HUES48 (cell line): ENCODE data around the gene NUP50.

ENCODE experiments used
- H3K27ac ChIP-seq: one replicate; pipeline ENCODE4 v1.7.0; 2013; ENCODE audit warnings: low read depth, low read length, inconsistent platforms
- H3K27me3 ChIP-seq: 2 replicates; pipeline ENCODE4 v1.6.1; 2013; ENCODE audit warnings: mild to moderate bottlenecking, low read length; ENCODE audit not compliant: control insufficient read depth, insufficient read depth
- H3K36me3 ChIP-seq: 2 replicates; pipeline ENCODE4 v1.6.1; 2013; ENCODE audit warnings: low read length; ENCODE audit not compliant: control insufficient read depth, insufficient read depth
- H3K4me1 ChIP-seq: 2 replicates; pipeline ENCODE4 v1.6.1; 2013; ENCODE audit warnings: mild to moderate bottlenecking, low read length; ENCODE audit not compliant: control insufficient read depth, insufficient read depth
- H3K4me3 ChIP-seq: 2 replicates; pipeline ENCODE4 v1.5.1; 2013; ENCODE audit warnings: mild to moderate bottlenecking, low read depth, low read length
- H3K9ac ChIP-seq: 2 replicates; pipeline ENCODE4 v1.6.1; 2013; ENCODE audit warnings: mild to moderate bottlenecking, low read depth, low read length, moderate library complexity
- H3K9me3 ChIP-seq: 2 replicates; pipeline ENCODE4 v1.6.1; 2013; ENCODE audit warnings: low read length; ENCODE audit not compliant: control insufficient read depth, insufficient read depth

Gene NUP50

DNA sequence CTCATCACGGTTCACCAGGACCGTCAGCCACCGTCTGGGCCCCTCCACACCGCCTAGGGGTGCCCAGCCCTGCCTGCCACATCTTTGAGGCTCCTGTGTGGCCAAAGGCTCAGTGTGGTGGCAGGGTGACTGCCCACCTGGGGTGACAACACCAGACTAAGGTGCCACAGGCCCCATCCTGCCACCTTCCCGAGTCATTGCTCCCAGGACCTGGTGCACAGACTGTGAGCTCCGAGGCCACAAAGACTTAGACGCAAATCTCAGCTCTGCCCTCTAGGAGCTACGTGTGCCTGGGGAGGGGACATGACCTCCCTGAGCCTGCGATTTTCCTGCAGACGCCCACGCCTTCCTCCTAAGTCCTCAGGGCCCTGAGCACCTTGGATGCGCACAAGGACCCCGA is 40.5 kb downstream of the NUP50 start:
- Histone ChIP-seq H3K36me3 (peaks cover 25% of the 10 kb centered on the region), H3K27me3 (no peaks in the 10 kb centered on the region), H3K9ac (no peak overlapping the region), H3K9me3 (no peaks in the 10 kb centered on the region), H3K4me1 (0 out of 2 replicates have a peak, but pooled peaks cover 9% of the 10 kb centered on the region), H3K27ac (no peak overlapping the region), H3K4me3 (no peak overlapping the region)

DNA sequence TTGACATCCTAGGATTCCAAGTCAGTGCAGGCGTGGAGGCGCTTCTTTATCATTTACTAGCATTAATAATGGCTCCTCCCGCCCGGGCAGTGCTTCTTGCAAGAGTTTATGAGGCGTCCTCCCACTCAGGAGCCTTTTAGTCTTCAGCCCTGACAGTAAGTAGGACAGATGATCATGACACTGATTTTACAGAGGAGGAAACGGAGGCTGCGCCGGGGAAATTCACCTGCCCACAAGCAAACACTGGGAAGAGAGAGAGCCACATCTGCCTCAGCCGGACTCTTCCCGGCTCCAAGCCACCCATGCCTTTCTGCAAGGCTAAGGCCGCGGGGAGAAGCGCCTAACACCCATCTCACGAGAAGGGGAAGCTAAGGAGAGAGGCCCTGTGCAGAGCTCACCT is 41.1 kb downstream of the NUP50 start:
- Histone ChIP-seq H3K27ac (no peak overlapping the region), H3K4me1 (0 out of 2 replicates have a peak, but pooled peaks cover 9% of the 10 kb centered on the region), H3K27me3 (no peaks in the 10 kb centered on the region), H3K9ac (no peak overlapping the region), H3K36me3 (peaks cover 19% of the 10 kb centered on the region; the same call in 1 of the 2 replicates), H3K4me3 (no peak overlapping the region), H3K9me3 (no peaks in the 10 kb centered on the region)

GRCh38 chr22:45205276-45205925 is 41.7 kb downstream of the NUP50 start:
- no peaks in the 10 kb centered on the region for H3K27me3 ChIP-seq
- no peak overlapping the region for H3K4me3 ChIP-seq
- H3K36me3 ChIP-seq: peaks cover 18% of the 10 kb centered on the region; the same call in 1 of the 2 replicates
- H3K9me3 ChIP-seq: no peaks in the 10 kb centered on the region
- H3K4me1 ChIP-seq: 0 out of 2 replicates have a peak, but pooled peaks cover 8% of the 10 kb centered on the region
- no peak overlapping the region for H3K9ac ChIP-seq
- H3K27ac ChIP-seq: no peak overlapping the region

- Histone ChIP-seq H3K4me1 (0 out of 2 replicates have a peak, but pooled peaks cover under 1% of the 10 kb centered on the region), H3K4me3 (no peak overlapping the region), H3K27ac (no peak overlapping the region), H3K9ac (no peak overlapping the region), H3K36me3 (peaks cover 17% of the 10 kb centered on the region; the same call in 1 of the 2 replicates), H3K27me3 (no peaks in the 10 kb centered on the region), H3K9me3 (no peaks in the 10 kb centered on the region)
Observed at GRCh38 chr22:45206233-45206632, 42.5 kb downstream of the NUP50 start.

DNA sequence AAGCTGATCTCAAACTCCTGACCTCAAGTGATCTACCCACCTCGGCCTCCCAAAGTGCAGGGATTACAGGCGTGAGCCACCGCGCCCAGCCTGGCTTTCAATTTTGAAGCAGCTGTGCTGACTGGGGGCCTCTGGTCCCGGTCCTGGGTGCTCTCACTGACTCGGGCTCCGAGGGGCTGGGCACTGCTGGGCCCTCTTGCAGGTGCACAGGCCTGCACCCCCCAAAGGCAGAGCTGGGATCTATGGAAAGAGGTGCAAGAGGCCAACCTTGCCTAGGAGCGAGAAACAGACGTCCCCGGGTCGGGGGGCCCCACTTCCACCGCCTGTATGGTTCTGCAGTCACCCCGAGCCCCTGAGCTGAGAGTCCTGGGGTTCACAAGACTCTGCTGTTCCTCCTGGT is 43.8 kb downstream of the NUP50 start:
- Histone ChIP-seq H3K36me3 (peaks cover 19% of the 10 kb centered on the region; the same call in 1 of the 2 replicates), H3K4me3 (no peak overlapping the region), H3K9me3 (no peaks in the 10 kb centered on the region), H3K9ac (no peak overlapping the region), H3K4me1 (peaks cover 8% of the 10 kb centered on the region), H3K27ac (no peak overlapping the region), H3K27me3 (no peaks in the 10 kb centered on the region)

GRCh38 chr22:45207981-45208664 is 44.4 kb downstream of the NUP50 start:
- Histone ChIP-seq H3K27ac (no peak overlapping the region), H3K4me1 (peaks cover 14% of the 10 kb centered on the region), H3K27me3 (no peaks in the 10 kb centered on the region), H3K9me3 (no peaks in the 10 kb centered on the region), H3K4me3 (no peak overlapping the region), H3K36me3 (0 out of 2 replicates have a peak, but pooled peaks cover 14% of the 10 kb centered on the region), H3K9ac (no peak overlapping the region)

DNA sequence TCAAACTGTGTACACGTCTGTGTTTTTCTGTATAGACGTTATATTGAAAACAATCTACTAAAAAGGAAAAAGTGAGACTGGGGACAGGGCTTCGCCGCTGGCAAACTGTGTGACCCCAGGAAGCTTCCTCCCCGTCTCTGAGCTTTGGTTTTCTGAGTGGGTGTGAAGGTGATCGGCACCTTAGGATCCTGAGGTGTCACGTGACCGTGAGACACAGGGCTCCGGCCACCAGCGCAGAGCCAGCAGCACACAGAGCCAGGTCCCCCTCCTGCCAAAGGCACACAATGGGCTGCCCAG is 44.9 kb downstream of the NUP50 start:
- H3K27ac ChIP-seq: no peak overlapping the region
- 0 out of 2 replicates have a peak, but pooled peaks cover 12% of the 10 kb centered on the region for H3K36me3 ChIP-seq
- no peak overlapping the region for H3K9ac ChIP-seq
- H3K4me1 ChIP-seq: peaks cover 16% of the 10 kb centered on the region
- H3K9me3 ChIP-seq: no peaks in the 10 kb centered on the region
- H3K27me3 ChIP-seq: no peaks in the 10 kb centered on the region
- no peak overlapping the region for H3K4me3 ChIP-seq

GRCh38 chr22:45208993-45209838 is 45.5 kb downstream of the NUP50 start:
- 0 out of 2 replicates have a peak, but pooled peaks cover 10% of the 10 kb centered on the region for H3K36me3 ChIP-seq
- H3K9ac ChIP-seq: no peak overlapping the region
- no peaks in the 10 kb centered on the region for H3K9me3 ChIP-seq
- H3K27ac ChIP-seq: no peak overlapping the region
- H3K4me1 ChIP-seq: peaks cover 16% of the 10 kb centered on the region
- no peak overlapping the region for H3K4me3 ChIP-seq
- no peaks in the 10 kb centered on the region for H3K27me3 ChIP-seq

DNA sequence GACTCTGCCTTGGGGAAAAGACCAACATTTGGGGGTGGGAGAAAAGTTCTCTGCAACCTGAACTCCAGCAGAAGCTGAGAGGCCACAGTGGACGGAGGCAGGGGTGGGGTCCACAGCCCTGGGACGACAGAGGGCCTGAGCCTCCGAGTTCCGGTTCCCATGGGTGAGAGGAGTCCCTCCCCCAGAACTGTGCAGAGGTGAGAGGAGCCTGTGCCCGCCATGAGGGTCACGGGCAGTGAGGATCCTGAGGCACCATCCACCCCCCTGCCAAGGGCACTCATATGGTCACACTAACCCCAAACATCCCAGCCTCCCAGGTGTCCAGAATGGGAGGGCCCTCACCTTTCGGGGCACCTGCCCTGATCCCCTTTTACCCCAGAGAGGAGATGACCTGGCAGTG is 46.4 kb downstream of the NUP50 start:
- no peak overlapping the region for H3K9ac ChIP-seq
- no peaks in the 10 kb centered on the region for H3K9me3 ChIP-seq
- H3K27ac ChIP-seq: no peak overlapping the region
- peaks cover 16% of the 10 kb centered on the region for H3K4me1 ChIP-seq
- H3K4me3 ChIP-seq: no peak overlapping the region
- 0 out of 2 replicates have a peak, but pooled peaks cover 8% of the 10 kb centered on the region for H3K36me3 ChIP-seq
- H3K27me3 ChIP-seq: no peaks in the 10 kb centered on the region

DNA sequence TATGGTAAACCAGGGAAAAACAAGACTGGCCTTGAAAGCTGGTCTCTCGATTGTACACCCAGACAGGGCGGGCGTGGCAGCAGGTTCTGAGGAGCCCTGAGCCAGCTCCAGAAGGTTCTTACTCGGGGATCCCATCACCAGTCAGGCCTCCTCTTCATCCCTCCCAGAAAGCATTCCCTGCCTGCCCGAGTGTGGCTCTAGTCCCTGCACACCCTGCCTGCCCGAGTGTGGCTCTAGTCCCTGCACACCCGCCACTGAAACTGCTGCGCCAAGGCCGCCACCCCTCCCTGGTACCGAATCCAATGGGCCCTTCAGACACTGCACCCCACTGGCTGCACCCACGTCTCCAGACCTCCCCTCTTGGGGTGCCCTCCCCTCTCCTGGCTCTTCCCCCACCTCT is 46.9 kb downstream of the NUP50 start:
- H3K27ac ChIP-seq: no peak overlapping the region
- H3K36me3 ChIP-seq: 0 out of 2 replicates have a peak, but pooled peaks cover 5% of the 10 kb centered on the region
- no peak overlapping the region for H3K4me3 ChIP-seq
- H3K9me3 ChIP-seq: no peaks in the 10 kb centered on the region
- H3K9ac ChIP-seq: no peak overlapping the region
- H3K4me1 ChIP-seq: peaks cover 16% of the 10 kb centered on the region
- no peaks in the 10 kb centered on the region for H3K27me3 ChIP-seq
